SH-SY5Y (cell line): ENCODE results near the gene ADGRG6.

ENCODE experiments used
- GATA2 ChIP-seq: IDR thresholded peaks from 2 replicates; pipeline ENCODE4 v1.6.1; 2011; ENCODE audit warnings: mild to moderate bottlenecking, low read depth, low read length
- GATA3 ChIP-seq: IDR thresholded peaks from 2 replicates; pipeline ENCODE4 v1.6.1; 2011; ENCODE audit warnings: low read depth, mild to moderate bottlenecking, low read length, moderate library complexity

Gene ADGRG6

DNA sequence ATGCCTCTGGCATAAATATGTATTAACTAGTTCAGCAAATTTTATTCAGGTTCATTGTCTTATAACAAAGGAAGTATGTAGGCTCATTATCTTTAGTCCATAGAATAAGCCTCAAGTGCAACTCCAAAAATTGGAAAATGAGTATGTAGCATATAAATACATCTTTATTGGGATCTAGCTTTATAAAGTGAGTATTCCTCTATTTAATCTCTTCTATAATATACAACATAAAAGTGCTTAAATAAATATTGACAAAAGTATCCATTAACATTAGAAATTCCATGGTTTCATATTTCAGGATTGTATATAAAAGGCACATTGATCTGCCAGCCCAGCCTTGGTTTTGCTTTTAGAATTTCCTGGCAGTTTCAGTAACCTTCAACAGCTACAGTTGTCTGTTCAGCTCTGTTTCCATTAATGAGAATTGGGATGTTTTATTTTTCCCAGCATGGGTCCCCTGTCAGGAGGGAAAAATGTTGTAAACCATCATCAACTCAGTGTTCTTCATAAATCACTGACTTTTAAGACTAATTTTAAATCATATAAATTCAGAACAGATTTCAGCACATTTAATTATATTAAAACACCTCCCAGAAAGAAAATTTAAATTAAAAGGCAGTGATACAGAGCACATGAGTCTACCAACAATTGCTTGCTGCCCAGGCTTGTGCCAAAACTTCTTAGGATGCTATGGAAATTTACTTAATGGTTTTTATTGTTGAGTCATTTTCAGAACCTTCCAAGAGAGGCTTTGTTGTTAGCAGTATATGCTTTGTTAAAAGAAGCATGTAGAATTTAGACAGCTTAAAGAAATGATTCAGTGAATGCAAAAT lies 119.7 kb downstream of the ADGRG6 start:
- TF ChIP-seq GATA2 (no peak), GATA3 (no peak)

DNA sequence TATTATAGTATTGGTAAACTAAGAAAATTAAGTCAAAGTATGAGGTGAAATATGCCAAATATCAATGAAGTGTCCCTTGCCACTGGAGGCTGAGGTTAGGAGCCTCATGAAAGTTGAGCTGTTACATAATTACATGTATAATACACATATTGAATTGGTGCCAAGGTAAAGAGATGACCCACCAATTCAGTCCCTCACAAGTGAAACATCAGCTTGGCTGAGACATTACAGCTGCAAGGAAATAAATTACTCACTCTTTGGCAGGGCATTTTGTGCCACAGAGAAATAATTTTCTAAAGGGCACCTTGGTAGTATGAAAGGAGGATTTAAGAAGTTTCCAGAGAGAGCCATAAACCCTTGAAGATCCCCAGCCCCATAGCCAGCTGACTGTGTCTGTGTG lies 127.4 kb downstream of the ADGRG6 start:
- no peak for TF ChIP-seq GATA3
- TF ChIP-seq GATA2: no peak

DNA sequence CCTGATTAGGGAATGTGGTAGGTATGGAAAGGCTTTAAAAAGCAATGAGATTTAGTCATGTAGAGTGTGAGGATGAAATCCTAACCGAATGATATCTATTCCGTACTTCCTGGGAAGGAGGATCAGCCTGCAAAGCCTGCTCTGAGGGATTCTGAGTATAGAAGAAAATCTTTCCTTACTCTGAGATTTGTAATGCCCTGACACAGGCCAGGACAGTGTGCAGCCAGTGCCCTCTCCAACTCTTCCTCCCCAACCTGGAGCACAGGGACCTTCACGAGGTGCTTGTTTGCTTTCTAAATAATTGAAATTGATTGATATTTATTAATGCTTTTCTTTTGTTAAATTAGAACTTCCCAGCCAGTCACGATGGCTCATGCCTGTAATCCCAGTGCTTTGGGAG lies 131.6 kb downstream of the ADGRG6 start:
- no peak for TF ChIP-seq GATA2
- TF ChIP-seq GATA3: no peak

DNA sequence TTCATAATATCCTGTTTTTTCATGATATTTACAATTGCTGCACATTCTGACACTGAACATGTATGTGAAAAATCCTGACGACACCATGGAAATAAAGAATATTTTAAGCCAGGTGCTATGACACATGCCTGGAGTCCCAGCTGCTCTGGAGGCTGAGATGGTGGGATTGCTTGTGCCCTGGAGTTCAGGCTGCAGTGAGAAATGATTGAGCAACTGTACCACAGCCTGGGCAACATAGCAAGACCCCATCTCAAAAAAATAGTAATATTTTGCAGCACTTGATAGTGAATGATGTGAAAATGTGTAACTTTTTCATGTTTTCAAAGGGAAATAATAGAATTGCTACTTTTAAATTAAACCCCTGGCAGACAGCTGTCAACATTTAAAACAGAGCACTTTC lies 137.1 kb downstream of the ADGRG6 start:
- no peak for TF ChIP-seq GATA2
- no peak for TF ChIP-seq GATA3

DNA sequence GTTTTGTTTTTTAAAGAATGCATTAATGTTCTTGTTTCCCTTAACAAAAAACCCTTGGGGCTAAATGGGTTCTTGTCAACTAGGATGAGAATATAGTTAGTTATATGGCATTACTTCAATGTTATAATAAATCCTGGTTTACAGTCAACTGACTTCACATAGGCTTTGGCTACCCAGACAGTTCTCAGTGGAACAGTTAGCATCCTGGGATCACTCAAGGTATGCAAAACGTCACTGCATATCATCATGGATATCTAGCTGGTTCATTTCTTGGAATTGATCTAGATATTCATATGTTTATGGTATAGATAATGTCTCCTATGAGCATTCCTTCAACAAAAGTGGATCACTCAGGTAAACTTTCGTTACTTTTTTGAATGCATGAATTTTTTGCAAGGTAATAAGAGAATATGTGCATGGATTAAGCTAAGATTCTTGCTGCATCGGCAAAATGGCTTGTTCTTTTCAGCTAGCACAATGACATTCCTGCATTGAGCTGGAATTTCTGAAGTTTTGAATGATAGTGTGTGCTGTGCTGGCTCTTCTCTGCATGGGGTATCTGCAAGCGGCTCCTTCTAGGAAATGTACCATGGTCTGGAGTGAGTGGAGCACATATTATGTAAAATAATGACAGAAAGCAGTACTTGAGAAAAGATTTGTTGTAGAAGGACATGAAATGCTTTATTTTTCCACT lies 138.9 kb downstream of the ADGRG6 start:
- no peak for TF ChIP-seq GATA2
- TF ChIP-seq GATA3: no peak

DNA sequence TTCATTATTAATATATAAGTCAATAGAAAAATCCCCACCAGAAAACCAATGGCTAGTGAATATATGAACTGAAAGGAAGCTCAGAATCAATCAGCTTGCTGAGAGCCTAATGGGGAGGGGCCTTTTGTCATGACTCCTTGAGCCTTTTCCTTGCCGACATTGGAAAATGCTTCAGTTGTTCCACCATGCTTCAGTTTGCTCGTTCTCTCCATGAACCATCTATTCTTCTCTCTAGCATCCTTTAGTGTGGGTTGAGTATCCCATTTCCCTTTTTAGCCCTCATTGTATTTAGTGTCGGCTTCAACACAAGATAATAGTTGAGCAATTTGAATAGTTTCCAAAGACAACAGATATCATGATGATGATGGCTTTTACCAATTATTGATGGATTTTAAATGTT lies 139.9 kb downstream of the ADGRG6 start:
- no peak for TF ChIP-seq GATA3
- TF ChIP-seq GATA2: no peak

DNA sequence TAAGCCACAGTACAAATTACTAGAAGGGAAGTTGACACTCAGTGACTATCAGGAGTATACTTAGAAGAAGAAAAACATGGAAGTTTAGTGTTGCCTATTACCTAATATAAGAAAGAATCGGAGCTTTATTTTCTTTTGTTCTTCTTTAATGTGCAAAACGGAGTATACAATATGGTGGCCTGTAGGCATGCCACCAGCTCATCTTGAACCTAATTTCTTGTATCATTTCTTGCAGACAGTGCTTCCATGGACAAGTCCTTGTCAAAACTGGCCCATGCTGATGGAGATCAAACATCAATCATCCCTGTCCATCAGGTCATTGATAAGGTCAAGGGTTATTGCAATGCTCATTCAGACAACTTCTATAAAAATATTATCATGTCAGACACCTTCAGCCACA lies 141.3 kb downstream of the ADGRG6 start:
- TF ChIP-seq GATA2: no peak
- no peak for TF ChIP-seq GATA3

DNA sequence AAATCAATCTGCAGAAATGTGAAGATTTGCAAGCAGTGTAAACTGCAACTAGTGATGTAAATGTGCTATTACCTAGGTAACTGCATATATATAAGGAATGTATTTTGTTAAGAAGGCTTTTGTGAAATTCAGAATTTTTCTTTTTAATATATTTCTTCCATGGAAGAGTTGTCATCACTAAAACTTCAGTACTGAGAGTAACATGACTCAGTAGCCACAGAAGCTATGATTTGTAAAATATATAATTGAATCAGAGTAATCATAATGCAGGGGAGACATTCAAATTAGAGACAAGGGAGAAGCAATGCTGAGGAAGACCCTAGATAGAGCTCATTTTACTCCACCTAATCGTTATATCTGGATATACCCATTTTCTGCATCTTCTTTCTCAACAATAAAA lies 141.7 kb downstream of the ADGRG6 start:
- TF ChIP-seq GATA3 (no peak), GATA2 (no peak)

DNA sequence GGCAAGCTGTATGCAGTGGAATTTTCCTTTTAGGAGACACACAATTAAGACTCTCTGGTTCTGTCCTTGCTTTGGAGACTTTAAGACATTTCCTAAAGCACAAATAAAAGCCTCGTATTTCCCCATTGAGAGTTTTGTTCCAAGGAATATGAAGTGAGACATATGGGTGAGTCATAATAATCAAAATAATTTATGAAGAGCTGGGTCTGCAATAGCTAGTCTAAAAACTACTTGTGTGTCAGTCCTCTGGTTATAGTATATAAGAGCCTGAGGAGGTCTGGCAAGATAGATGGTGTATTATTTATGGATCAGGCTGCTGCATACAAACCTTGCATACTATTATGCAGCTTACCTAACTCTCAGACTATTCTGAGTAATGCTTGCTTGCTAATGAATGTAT lies 142.6 kb downstream of the ADGRG6 start:
- TF ChIP-seq GATA2 (no peak), GATA3 (no peak)

DNA sequence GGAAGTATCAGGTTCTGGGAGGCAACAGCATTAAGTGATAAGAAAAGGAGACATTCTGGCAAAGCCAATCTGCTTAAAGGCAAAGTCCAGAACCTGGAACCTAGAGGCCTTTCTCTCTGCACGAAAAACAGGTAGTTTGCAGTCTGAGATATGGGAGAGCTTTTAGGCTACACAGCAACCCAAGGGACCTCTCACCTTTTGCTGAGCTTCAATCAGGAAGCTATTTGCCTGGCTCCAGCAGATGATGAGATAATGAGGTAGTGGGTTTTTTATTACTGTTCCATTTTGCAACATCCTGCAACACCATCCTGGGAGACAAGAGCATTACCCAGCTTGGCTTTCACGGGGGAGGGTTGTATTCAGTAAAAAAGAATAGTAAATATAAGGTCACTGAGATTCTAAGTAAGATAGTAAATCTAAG lies 143.1 kb downstream of the ADGRG6 start:
- TF ChIP-seq GATA3: no peak
- TF ChIP-seq GATA2: no peak

DNA sequence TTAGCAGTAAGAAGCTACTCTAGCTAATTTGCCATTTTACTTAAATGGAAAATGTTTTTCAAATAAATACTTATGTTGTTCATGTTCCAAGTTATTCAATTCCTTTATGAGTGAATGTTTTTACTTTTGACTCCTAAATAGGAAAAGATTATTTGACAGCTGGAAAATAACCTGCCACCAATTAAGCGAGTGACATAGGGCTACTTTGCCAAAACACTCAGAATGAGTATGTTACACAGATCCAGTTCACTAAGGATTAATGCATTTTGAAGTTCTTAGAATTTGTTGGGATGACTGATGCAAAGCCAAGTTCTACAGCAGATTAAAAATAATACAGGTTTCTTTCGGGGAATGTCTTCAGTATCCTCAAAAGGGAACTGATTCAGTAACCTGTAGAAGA lies 144.4 kb downstream of the ADGRG6 start:
- TF ChIP-seq GATA2 (no peak), GATA3 (no peak)

DNA sequence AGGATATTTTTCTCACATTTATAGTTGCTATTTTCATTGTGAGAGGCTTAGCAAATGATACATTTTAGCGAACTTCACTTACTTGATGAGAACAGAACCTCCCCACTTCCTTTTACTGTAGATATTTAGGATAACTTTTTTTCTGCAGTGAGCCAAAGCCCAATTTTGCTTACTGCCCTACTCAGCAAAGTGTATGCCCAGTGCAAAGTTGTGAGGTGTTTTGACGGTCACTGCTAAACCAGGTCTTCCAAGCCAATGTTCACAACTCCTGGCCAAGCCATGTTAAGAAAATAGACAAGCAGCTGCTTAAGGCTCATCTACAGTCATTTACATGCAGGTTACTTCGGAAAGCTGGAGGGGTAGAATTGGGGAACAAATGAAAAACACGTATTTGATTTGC lies 144.8 kb downstream of the ADGRG6 start:
- no peak for TF ChIP-seq GATA3
- no peak for TF ChIP-seq GATA2

DNA sequence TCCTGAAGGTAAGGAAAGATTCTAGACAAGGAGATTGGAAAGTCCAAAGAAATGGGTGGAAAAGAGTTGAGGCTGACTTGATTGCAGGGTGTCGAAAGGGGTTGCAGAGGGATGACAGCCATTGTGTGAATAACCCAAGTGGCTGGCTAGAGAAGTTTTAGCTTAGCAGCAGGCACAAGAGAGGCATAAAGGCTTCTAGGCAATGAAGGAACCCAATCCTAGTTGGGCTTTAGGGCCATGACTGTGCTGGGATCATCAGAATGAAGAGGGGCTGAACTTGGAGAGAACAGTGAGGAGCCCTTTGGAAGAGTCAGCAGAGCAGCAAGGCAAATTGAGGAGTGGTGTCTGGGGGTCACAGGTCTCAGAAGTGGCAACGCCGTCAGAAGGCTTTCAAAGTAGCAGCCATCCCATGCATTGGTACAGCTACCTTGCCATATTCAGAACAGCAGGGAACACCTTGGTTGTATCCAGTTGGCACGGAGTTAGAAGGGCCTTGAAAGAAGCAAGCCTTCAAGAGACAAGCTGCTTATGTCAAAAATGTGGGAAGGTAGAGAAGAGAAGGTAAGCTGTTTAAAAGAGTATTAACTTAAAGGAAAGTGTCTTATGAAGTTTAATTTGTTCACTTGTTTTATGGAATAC lies 146.4 kb downstream of the ADGRG6 start:
- TF ChIP-seq GATA3: no peak
- no peak for TF ChIP-seq GATA2

DNA sequence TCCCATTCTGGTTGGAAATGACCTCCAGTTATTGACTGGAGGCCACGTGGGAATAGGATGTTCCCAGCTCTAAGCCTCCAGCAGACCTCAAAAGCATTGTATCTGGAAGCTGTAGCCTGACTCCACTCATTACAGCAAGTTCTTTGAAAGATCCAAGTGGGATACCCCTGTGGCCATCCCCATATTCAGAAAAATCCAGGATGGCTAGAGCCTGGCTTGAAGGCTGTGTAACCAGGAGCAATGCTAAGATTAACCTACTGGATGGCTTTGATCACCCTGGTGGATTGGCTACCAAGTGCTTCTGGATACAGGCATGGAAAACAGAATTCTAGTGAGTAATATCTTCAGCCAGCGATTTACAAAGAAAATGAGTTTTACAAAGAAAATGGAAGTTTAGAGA lies 151.2 kb downstream of the ADGRG6 start:
- TF ChIP-seq GATA3 (no peak), GATA2 (no peak)

DNA sequence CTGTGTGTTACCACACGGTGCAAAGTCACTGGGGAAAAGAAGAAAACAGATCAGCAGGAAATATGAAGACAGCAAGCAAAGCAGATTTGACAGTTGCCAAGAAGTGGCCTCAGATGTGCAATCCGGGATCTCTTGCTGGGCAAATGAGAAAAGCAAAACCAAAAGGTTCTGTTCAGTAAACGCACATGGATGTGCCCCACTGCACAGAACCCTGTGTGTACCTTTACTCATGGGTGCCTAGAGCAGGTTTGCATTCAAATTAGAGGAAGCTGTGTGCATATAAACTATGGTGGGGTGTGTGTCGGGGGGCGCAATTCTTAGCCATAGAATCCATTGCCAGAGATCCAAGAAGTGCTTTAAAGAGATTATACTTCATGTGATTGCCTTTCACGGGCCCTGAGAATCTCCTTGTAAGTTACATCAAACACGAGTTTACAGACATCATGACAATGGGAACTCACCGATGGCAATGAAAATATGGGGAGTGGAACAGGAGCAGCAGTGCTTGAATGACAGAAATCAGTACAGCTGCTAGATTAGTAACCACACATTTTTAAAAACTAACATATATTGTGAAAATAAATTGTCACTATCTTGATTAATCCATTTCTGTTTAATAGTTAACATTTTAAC lies 154.3 kb downstream of the ADGRG6 start:
- no peak for TF ChIP-seq GATA3
- TF ChIP-seq GATA2: no peak
